ENCODE data around the gene AMMECR1.
"Not testable (repeated sequence)": the region's sequence is repeated elsewhere in the genome, so short reads cannot be mapped to it uniquely, and the experiment has no call there.

The AMMECR1 gene

DNA sequence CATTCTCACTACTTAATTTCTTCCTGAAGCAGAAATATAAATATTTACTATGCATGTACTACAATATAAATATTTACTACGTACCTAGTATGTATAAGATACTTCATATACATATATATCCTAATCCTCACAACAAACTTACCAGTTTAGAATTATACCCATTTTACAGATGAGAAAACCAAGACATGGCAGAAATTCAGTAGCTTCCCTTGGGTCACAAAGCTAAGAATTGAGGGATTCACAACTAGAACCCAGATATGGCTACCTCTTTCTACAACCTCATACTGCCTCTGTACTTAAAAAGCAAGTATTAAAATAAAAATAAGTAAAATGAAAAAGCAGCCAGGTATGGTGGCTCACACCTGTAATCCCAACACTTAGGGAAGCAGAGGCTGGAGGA is 65.9 kb downstream of the AMMECR1 start:
- DNase-seq: no peak

DNA sequence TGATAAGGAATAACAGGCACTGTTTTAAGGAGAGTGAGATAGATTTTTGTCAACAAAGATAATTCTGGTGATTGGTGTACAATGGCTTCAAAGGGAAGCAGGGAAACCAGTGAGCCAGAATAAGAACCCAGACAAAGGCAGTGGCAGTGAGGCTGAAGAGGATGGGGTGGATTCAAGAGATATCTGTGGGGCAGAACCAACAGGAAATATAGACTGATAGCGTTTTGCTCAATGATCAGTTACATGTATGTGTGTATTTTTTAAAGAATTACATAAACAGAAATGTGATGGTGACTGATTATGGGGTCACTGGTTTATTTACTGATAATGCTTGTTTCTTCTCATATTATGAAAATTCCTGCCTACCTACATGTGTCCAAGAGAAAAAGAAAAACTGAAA is 66.4 kb downstream of the AMMECR1 start:
- DNase-seq: no peak

DNA sequence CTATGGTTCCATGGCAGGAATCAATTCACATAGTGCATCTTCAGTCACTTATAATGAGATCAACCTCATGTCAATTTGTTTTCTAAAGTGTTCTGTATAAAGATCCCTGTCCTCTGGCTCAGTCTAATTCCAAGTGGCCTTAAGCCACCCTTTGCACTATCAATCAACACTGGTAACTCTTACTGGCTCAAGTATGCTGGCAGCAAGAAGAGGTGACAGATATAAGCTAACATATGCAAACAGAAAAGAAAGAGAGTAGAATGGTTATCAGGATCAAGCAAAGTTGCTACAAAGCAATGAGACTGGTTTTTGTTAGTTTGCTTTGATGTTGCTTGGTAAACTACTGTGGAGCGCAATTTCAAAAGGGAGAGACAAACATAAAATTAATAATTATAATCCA is 67.0 kb downstream of the AMMECR1 start:
- DNase-seq: no peak

DNA sequence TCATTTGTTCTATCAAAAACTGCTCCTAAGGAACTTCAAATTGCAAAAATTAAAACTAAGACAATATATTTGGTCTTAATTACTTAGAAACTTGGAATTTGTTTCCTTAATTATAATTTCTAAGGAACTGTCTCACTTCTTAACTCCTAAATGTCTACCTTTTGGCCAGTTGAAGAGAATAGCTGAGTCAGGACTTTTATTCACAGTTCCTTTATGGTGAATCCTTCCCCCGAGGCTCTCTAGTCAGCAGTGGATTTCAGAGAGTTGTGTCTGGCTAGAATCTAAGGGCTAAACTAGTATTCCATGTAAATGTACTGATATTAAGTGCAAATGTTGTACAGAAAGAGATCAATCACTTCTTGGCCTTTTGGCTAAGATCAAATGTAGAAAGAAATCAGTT is 69.3 kb downstream of the AMMECR1 start:
- DNase-seq: no peak

DNA sequence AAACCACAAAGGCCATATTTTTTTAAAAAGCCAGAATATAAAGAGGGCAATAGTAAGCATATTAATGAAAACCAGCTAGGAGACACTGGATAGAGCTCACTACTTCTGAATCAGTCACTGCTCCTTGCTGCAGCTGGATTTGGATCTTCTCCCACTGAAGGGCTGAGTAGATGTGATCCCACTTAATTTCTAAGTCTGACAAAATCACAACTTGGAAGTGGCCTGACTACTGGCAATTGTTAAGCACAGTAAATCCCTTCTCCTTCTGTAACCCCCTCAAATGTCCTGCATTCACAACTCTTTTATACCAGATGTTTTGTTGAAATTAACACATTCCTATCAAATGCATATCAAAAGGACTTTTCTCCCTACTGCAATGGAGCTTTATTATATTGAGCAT is 72.9 kb downstream of the AMMECR1 start:
- no peak for DNase-seq

DNA sequence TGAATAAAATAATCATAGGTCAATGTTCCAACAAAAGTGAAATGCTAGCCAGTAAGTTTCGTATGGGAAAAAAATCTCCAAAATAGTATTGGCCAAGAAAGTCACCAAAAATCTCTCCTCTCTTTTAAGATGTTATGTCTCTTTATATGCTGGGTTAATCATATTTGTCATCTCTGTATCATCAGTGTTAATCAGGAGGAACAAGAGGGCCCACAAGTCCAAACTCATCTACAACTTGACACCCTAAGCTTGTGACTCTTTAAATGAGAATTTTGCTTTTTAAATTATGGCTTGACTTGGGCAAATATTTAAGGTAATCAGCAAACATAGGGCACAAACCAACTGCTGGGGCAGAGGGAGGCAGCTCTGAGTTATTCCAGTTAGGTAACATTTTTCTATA is 75.5 kb downstream of the AMMECR1 start:
- no peak for DNase-seq

DNA sequence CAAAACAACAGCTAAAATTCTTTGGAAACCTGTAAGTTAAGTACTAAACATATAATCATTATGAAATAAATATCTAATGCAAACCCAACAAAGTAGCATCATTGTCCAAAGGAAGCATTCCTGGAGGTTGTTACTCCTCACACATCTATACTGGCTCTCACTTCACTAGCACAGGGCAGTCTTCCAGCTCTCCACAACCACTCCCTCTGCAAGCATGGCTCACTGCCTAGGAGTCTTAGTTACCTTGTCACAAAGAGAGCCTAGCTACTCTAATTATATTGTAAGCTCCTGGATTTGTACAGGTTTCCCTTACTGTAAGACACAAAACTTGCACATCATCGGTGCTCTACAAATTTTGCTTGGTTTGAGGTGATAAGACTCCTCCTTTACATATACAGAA is 76.1 kb downstream of the AMMECR1 start:
- no peak for DNase-seq

DNA sequence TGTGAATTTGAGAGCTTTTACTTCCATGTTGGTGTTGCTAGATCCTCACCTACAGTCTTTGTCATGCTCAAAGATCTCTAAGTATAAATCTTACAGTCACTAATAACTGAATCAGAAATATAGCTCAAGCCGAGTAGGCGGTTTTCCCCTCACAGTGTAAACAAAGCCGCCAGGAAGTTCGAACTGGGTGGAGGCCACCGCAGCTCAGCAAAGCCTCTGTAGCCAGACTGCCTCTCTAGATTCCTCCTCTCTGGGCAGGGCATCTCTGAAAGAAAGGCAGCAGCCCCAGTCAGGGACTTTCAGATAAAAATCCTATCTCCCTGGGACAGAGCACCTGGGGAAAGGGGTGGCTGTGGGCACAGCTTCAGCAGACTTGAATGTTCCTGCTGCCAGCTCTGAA is 79.6 kb downstream of the AMMECR1 start:
- DNase-seq: not testable (repeated sequence)

DNA sequence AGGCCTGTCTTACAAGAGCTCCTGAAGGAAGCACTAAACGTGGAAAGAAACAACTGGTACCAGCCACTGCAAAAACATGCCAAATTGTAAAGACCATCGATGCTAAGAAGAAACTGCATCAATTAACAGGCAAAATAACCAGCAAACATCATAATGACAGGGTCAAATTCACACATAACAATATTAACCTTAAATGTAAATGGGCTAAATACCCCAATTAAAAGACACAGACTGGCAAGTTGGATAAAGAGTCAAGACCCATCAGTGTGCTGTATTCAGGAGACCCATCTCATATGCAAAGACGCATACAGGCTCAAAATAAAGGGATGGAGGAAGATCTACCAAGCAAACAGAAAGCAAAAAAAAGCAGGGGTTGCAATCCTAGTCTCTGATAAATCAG is 86.4 kb downstream of the AMMECR1 start:
- DNase-seq: not testable (repeated sequence)

DNA sequence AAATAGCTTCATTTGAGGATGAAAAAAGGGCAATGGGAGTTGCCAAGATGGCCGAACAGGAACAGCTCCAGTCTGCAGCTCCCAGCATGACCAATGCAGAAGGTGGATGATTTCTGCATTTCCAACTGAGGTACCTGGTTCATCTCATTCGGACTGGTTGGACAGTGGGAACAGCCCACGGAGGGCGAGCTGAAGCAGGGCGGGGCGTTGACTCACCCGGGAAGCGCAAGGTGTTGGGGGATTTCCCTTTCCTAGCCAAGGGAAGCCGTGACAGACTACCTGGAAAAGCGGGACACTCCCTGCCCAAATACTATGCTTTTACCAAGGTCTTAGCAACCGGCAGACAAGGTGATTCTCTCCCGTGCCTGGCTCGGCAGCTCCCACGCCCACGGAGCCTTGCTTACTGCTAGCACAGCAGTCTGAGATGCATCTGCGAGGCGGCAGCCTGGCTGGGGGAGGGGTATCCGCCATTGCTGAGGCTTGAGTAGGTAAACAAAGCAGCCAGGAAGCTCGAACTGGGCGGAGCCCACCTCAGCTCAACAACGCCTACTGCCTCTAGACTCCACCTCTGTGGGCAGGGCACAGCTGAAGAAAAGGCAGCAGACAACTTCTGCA is 88.3 kb downstream of the AMMECR1 start:
- DNase-seq: not testable (repeated sequence)

DNA sequence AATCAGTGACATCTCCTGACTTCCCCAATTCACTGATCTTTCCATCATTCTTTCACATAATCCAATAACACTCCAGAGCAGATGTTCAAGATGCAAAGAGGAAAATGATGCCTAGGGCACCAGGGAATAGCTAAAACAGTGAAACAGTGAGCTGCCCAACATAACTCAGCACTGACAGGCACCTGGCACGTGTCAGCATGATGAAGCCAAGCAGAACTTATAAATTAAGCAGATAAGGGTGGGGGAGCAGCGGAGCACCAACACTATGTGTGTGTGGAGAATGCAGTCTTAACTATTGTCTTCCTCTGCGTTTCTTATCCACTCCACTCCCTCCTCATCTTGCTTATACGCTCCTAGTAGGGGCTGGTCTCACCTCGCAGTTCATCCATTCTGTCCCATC is 89.4 kb downstream of the AMMECR1 start:
- DNase-seq: no peak

DNA sequence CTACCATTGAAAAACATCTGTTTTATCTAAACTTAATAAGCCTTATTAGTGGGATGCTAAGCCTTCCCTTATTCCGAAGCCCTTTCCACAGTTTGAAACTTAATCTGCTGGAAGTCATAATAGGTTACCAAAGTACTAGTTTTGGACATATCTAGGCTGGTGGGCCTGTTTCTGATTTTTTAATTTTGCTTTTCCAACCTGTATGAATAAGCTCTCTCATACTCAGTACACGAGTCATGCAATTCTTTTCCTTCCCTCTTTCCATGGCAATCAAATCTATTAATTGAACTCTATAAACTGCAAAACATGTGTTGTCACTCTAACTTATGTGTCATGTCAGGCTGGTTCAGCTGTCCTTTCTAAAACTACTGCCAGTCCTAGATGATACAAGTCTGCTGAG is 91.0 kb downstream of the AMMECR1 start:
- no peak for DNase-seq

DNA sequence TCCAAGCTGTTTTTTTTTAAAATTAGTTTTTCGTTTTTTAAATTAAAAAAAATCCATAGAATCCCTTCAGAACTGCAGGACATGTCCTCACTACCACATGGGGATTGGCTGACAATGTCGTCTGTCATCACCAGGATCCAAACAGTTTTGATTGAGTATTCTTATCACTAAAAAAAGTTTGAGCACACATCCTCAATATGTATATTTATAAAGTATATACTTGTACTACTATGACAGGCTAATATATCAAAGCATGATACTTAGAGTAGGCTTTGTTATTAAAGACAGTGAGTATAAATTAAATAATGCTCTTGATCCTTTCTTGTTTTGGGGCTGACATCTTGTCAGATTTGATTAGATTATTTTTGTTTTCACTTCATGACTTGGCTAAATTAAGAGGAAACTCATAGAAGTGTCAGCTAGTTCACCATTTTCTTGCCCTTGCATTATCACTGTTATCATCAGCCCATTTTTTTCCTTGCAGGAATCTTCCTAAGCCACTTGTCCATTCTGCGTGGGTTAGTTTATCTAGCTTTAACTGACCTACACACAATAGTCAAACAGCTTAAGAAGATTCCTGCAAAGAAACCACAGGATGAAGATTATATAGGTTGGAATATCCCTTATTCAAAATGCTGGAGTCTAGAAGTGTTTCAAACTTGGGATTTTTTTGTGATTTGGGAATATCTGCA is 92.8 kb downstream of the AMMECR1 start:
- DNase-seq: no peak

DNA sequence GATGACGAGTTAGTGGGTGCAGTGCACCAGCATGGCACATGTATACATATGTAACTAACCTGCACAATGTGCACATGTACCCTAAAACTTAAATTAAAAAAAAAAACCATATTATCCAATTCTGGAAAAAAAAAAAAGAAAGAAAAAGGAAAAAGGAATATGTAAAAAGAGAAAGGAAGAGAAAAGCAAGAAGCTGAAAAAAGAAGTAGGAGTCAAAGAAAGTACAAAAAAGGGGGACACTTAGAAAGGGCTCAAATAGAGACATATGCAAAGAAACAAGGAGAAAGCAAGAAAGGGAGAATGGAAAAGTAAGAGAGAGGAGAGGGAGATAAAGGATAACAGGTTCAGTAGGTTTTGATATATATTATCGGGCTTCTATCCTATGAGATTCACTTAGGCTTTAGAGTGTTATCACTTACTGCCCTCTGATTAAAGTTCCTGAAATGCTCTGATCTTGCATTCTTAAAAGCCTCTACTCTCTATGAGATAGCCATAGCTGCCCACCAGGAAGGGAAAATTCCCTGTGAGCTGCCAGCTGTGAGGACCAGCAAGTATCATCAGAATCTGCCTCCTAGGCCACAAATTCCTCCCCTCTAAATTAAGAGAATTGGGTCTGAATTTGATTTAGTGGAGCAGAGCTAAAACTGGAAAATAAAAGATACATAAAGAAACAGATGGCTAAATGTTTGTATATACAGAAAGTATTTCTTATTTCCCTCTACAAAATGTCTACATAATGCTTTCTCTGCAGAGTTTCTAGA is 95.2 kb downstream of the AMMECR1 start:
- no peak for DNase-seq

DNA sequence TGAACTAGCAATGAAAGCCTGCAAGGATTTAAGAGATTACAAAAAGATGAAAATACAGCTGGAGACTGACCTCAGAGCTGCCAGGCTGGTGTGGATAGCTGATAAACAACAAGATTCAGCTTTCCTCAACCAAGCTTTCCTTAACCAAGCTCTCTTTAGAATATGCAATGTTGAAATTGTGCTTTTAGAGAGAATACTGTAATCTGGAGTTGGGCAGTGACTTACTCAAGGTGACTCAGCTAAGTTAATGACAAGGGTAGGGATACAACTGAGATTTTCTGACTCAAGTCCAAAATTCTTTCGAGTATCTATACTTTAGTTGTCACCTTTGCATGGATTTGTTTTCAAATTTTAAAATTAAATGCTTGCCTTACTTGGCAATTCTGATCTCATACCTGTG is 98.0 kb downstream of the AMMECR1 start:
- no peak for DNase-seq

DNA sequence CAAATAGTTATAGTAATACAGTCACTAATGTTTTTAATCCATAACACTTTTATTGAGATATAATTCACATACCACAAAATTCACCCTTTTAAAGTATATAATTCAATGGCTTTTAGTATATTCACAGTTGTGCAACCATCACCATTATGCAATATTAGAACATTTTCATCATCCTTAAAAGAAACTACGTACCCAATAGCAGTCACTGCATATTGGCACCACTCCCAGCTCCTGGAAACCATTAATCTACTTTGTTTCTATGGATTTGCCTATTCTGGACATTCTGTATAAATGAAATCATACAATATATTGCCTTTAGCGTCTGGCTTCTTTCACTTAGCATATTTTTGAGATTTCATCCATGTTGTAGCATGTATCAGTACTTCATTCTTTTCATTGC is 99.3 kb downstream of the AMMECR1 start:
- DNase-seq: no peak

DNA sequence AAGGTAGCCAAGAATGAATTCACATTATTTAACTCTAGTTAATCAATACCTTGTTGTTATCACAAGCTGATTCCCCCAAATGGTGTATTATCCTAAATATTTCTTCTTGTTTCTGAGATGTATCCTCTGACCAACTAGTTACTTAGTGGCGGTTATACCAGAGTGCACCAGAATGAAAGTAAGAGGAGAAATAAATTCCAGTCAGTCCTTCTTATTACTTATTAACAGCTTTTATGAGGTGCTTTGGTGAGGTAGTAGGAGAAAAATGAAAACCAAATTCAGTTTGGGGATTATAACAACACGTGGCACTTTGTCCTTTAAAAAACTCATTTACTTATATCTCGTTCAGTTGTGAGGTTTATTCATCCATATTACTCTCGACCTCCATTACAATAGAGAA is 101.9 kb downstream of the AMMECR1 start:
- no peak for DNase-seq

DNA sequence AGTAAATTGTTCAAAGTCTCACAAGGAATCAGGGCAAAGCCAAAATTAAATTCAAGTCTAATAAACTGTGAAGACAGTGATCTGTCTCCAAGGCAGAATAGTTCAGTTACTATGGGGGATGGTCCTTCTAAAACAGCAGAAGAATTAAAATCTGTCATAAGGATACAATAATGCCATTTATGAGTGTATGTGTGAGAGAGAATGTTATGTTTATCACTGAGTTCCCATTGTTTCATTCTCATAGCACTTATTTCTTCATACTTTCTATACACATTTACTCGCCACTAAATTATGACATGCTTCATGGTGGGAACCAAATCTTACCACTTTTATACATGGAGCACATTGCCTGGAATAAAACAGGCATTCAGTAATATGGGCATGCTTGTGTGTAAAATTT is 102.5 kb downstream of the AMMECR1 start:
- DNase-seq: no peak

DNA sequence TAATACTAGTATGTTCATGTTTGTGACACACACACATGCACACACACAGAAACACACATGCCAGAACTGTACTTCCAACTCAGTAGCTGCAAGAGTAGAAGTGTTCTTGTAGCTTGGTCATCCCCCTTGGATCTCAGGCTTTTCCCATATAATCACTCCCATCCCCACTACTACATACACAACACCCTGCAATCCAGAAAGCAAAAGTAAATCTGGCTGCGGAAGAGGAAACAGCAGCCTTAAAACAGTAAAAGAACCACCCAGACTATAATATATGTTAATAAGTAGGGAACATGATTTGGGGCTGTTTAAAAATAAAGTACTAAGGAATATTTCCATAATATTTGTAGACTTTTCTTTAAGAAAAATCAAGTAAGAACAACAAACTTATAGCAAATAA is 103.2 kb downstream of the AMMECR1 start:
- DNase-seq: no peak

DNA sequence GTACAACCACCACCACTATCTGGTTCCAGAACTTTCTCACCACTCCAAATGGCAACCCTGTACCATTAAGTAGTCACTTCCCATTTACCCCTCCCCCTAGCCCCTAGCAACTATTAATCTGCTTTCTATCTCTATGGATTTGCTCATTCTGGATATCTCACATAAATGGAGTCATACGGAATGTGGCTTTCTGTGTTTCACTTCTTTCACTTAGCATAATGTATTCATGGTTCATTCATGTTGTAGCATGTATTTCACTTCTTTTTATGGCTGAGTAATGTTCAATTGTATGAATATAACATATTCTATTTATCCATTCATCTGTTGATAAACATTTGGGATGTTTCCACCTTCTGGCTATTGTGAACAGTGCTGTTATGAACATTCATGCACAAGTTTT is 104.7 kb downstream of the AMMECR1 start:
- DNase-seq: no peak

DNA sequence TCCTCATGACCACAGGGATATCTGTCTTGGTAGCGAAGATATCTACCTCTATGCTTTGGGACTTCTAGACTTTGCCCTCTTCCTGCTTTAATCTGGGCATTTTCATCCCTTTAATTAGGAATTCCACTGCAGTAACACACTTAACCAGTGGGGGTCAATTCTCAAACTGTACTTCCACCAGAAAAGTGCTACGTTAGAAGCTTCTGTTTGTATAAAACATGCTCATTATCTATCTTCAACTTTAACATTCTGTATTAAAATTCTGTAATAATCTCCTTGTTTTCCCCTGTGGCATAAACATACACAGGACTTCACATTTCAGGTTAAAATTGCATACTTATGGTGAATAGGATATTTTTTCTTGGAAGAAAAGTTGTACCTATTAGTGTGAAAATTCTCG is 105.6 kb downstream of the AMMECR1 start:
- no peak for DNase-seq

DNA sequence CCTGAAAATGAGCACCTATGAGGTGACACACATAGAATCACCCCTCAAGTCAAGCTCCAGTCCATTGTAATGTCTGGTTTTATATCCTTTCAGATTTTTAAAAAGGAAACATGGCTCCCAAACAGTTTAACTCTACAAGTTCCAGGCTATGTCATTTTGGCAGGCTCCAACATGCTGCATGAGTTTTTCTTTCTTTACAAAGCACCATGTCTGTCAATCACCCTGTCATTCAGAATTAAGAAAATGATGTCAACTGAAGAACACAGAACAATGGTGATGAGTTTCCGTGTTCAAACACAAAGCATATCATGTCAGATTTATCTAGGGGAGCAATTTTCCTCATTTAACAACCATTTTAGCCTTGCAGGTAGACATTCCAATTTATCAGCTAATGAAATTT is 106.5 kb downstream of the AMMECR1 start:
- no peak for DNase-seq

DNA sequence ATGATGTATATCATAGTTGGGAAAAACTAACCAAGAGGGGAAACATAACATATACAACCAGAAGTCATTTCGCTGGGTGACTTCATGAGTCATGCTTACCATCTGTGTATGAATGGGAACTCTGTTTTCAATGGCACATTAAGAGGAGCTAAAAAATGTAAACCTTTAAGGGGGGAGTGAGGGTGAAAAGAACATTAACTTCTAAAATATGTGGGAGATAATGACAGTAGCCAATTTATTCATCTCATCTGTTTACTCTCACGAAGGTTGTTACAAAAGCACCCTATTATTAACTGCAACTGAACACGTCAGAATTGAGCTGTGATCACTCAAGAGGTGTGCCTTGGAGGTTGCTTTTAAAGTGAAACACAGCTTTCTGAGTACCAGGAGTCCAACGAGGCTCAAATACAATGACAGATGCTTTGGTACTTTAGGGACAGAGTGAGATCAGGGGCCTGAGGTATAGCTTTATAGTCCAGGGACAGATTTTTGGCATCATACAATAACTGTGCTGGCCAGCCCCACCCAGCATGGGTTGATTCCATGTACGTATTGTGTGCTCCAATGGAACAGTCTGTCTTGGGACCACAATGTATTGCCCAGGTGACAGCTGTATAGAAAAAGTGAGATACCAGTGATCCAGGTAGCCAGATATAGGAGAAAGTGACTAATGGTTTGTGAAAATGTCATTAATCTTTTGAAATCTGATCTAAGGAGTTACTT is 107.3 kb downstream of the AMMECR1 start:
- DNase-seq: no peak

DNA sequence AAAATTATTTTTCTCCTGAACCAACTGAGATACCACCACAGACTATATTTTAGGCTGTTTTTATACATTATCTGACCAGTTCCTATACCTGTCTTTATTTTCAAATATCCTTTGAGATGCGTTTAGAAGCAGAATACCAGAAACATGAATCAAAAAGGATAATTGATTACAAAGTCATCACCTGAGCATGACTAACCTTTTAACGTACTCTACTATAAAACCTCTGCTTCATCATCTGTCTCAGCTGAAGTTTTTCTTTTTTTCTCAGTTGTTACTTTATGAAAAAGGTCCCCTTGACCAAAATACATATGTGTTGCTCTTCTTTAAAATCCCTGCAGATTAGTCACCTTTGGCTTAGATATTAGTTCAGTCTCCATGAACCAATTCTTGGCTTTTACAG is 109.8 kb downstream of the AMMECR1 start:
- no peak for DNase-seq
